Neuronal stem cell (in vitro differentiated cells): ENCODE results near the gene SNRNP48.

Experiments used
- DNase-seq: peaks from one replicate; pipeline ENCODE4 v3.0.0-alpha.2; 2013; ENCODE audit warnings: low spot score
- H2AFZ ChIP-seq: one replicate; pipeline ENCODE4 v1.6.1; 2013; ENCODE audit warnings: mild to moderate bottlenecking, low read length, inconsistent platforms
- H2AK5ac ChIP-seq: 2 replicates; pipeline ENCODE4 v1.6.1; 2013; ENCODE audit warnings: low read depth, mild to moderate bottlenecking, inconsistent platforms, low read length, moderate library complexity, mixed read lengths
- H2BK120ac ChIP-seq: 2 replicates; pipeline ENCODE4 v1.6.1; 2013; ENCODE audit warnings: low read depth, mild to moderate bottlenecking, inconsistent platforms, low read length, moderate library complexity, mixed read lengths
- H2BK12ac ChIP-seq: one replicate; pipeline ENCODE4 v1.6.1; 2013; ENCODE audit warnings: low read length, inconsistent platforms
- H2BK15ac ChIP-seq: 2 replicates; pipeline ENCODE4 v1.6.1; 2013; ENCODE audit warnings: mild to moderate bottlenecking, low read length, inconsistent platforms, mixed read lengths
- H2BK5ac ChIP-seq: one replicate; pipeline ENCODE4 v1.6.1; 2013; ENCODE audit warnings: inconsistent platforms, mild to moderate bottlenecking, low read length, moderate library complexity
- H3K14ac ChIP-seq: one replicate; pipeline ENCODE4 v1.6.1; 2013; ENCODE audit warnings: low read length, inconsistent platforms
- H3K18ac ChIP-seq: 2 replicates; pipeline ENCODE4 v1.6.1; 2013; ENCODE audit warnings: low read length, inconsistent platforms
- H3K23ac ChIP-seq: 2 replicates; pipeline ENCODE4 v1.6.1; 2013; ENCODE audit warnings: low read depth, mild to moderate bottlenecking, mixed read lengths, low read length, inconsistent platforms; ENCODE audit not compliant: poor library complexity
- H3K27ac ChIP-seq: replicated peaks from 3 replicates; pipeline ENCODE4 v1.5.1; 2013; ENCODE audit warnings: low read length, inconsistent platforms
- H3K27me3 ChIP-seq, 3 experiments: 2 replicates each; pipeline ENCODE4 v1.6.1; 2013; ENCODE audit warnings: low read length in 3 of 3, mild to moderate bottlenecking in 2 of 3, inconsistent platforms in 1 of 3, low read depth in 1 of 3, mixed read lengths in 1 of 3, moderate library complexity in 1 of 3; ENCODE audit not compliant: control insufficient read depth in 3 of 3, insufficient read depth in 3 of 3
- H3K36me3 ChIP-seq, 2 donors: replicated peaks in 1 of 2; 2 replicates each; pipeline ENCODE4 v1.6.1; 2013; ENCODE audit warnings: low read length in 2 of 2; ENCODE audit not compliant: control insufficient read depth in 2 of 2, insufficient read depth in 2 of 2
- H3K4ac ChIP-seq: 2 replicates; pipeline ENCODE4 v1.6.1; 2013; ENCODE audit warnings: inconsistent platforms, mild to moderate bottlenecking, low read length, moderate library complexity
- H3K4me1 ChIP-seq, 2 donors: 1 replicate in 1 of 2; 2 replicates in 1 of 2; pipeline ENCODE4 v1.6.1; 2013; ENCODE audit warnings: low read length in 2 of 2, low read depth in 1 of 2; ENCODE audit not compliant: control insufficient read depth in 2 of 2, insufficient read depth in 1 of 2
- H3K4me2 ChIP-seq: one replicate; pipeline ENCODE4 v1.6.1; 2013; ENCODE audit warnings: mild to moderate bottlenecking, low read length, inconsistent platforms; ENCODE audit not compliant: insufficient read depth, poor library complexity, severe bottlenecking
- H3K4me3 ChIP-seq, 2 donors: 2 replicates each; pipeline ENCODE4 v1.5.1; 2013; ENCODE audit warnings: low read length in 2 of 2, mild to moderate bottlenecking in 2 of 2, inconsistent platforms in 1 of 2, moderate library complexity in 1 of 2
- H3K79me1 ChIP-seq: one replicate; pipeline ENCODE4 v1.6.1; 2013; ENCODE audit warnings: low read depth, mild to moderate bottlenecking, inconsistent platforms, low read length, moderate library complexity
- H3K9ac ChIP-seq: one replicate; pipeline ENCODE4 v1.6.1; 2013; ENCODE audit warnings: mild to moderate bottlenecking, low read depth, low read length, inconsistent platforms; ENCODE audit not compliant: poor library complexity
- H3K9me3 ChIP-seq, 2 donors: replicated peaks in 1 of 2; 2 replicates each; pipeline versions ENCODE3 to v1.6.1; 2013; ENCODE audit warnings: low read length in 2 of 2, mild to moderate bottlenecking in 2 of 2, inconsistent platforms in 1 of 2, low read depth in 1 of 2, mixed read lengths in 1 of 2, moderate library complexity in 1 of 2; ENCODE audit not compliant: control insufficient read depth in 2 of 2, insufficient read depth in 1 of 2
- H4K8ac ChIP-seq: one replicate; pipeline ENCODE4 v1.6.1; 2013; ENCODE audit warnings: low read depth, mild to moderate bottlenecking, inconsistent platforms, low read length, moderate library complexity
- H4K91ac ChIP-seq: one replicate; pipeline ENCODE4 v1.6.1; 2013; ENCODE audit warnings: low read length, low read depth, mild to moderate bottlenecking, inconsistent platforms; ENCODE audit not compliant: poor library complexity
- WGBS, 2 donors: extraction: QIAGEN DNeasy Blood & Tissue Kit; methylation state at CpG; one replicate each; pipeline ENCODE4 v1.1.7; 2013; ENCODE audit warnings: missing lambda C conversion rate in 2 of 2, mixed read lengths in 1 of 2; ENCODE audit not compliant: insufficient read length in 2 of 2, insufficient replicate concordance in 1 of 2; ENCODE audit errors: extremely low coverage in 2 of 2; 5-methylcytosine and 5-hydroxymethylcytosine counted together

Gene SNRNP48

DNA sequence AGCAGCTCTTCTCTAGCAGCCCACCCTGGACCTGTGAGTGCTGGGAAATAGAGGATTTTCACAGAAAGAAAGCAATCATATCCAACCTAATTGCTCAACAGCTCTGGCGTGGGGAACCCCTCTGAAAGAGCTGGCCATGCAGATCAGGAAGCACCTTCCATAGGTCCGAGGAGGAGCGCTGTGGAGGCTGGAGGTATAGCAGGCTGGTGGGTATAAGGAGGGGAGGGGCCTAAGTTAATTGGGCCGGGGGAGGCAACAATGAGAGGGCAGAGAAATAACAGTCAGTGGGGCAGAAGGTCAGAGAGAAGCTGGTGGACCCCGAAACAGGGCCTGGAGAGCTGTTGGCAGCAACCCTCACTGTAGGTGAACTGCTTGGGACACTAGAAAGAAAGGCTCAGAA lies 40.8 kb downstream of the SNRNP48 start:
- no peak for DNase-seq
- H3K23ac ChIP-seq: no peak overlapping the region
- no peak overlapping the region for H4K8ac ChIP-seq
- no peak overlapping the region for H3K4me3 ChIP-seq
- H4K91ac ChIP-seq: no peak overlapping the region
- H2BK5ac ChIP-seq: no peak overlapping the region
- no peak overlapping the region for H3K14ac ChIP-seq
- peaks cover 0 to 69% (median 0%) of the 10 kb centered on the region in 3 experiments for H3K27me3 ChIP-seq
- H3K9ac ChIP-seq: no peak overlapping the region
- H2AK5ac ChIP-seq: no peak overlapping the region
- H3K79me1 ChIP-seq: no peaks in the 10 kb centered on the region
- no peaks in the 10 kb centered on the region for H3K36me3 ChIP-seq
- H3K18ac ChIP-seq: no peak overlapping the region
- no peak overlapping the region for H3K27ac ChIP-seq
- H3K4ac ChIP-seq: no peak overlapping the region
- peak overlapping the region; percentile 34 for H2BK12ac ChIP-seq
- no peak overlapping the region for H3K4me2 ChIP-seq
- peaks cover 0 to 4% of the 10 kb centered on the region in 2 donors for H3K4me1 ChIP-seq
- H2BK120ac ChIP-seq: no peak overlapping the region
- no peak overlapping the region for H2AFZ ChIP-seq
- H3K9me3 ChIP-seq: peaks cover 3 to 11% of the 10 kb centered on the region in 2 donors
- WGBS, 2 donors: no CpG with 5 or more reads among the region's 5 CpGs
- H2BK15ac ChIP-seq: no peak overlapping the region

GRCh38 chr6:7631466-7631865 lies 41.5 kb downstream of the SNRNP48 start:
- Histone ChIP-seq H4K8ac (no peak overlapping the region), H3K27me3 (peaks cover 0 to 68% (median 0%) of the 10 kb centered on the region in 3 experiments), H3K23ac (no peak overlapping the region), H3K79me1 (no peaks in the 10 kb centered on the region), H4K91ac (no peak overlapping the region), H2BK5ac (no peak overlapping the region), H3K9ac (no peak overlapping the region), H3K27ac (no peak overlapping the region), H2AK5ac (no peak overlapping the region), H3K14ac (no peak overlapping the region), H3K18ac (no peak overlapping the region), H3K4me3 (no peak overlapping the region), H3K36me3 (no peaks in the 10 kb centered on the region), H2BK15ac (no peak overlapping the region), H2AFZ (no peak overlapping the region), H2BK120ac (no peak overlapping the region), H3K4me2 (no peak overlapping the region), H2BK12ac (no peak overlapping the region), H3K9me3 (peaks cover 3 to 11% of the 10 kb centered on the region in 2 donors), H3K4me1 (peaks cover 0 to 4% of the 10 kb centered on the region in 2 donors), H3K4ac (no peak overlapping the region)
- no peak for DNase-seq
- no CpG with 5 or more reads among the region's 5 CpGs for WGBS, 2 donors

- no peak for DNase-seq
- H2BK5ac ChIP-seq: no peak overlapping the region
- WGBS, 2 donors: no CpG with 5 or more reads among the region's 9 CpGs
- H4K91ac ChIP-seq: no peak overlapping the region
- no peak overlapping the region for H3K4ac ChIP-seq
- H3K14ac ChIP-seq: no peak overlapping the region
- H3K9ac ChIP-seq: no peak overlapping the region
- no peak overlapping the region for H2AFZ ChIP-seq
- no peak overlapping the region for H3K4me2 ChIP-seq
- H3K18ac ChIP-seq: no peak overlapping the region
- H3K27ac ChIP-seq: no peak overlapping the region
- no peak overlapping the region for H2BK120ac ChIP-seq
- H2AK5ac ChIP-seq: no peak overlapping the region
- no peaks in the 10 kb centered on the region for H3K36me3 ChIP-seq
- no peak overlapping the region for H2BK12ac ChIP-seq
- no peak overlapping the region for H3K4me3 ChIP-seq
- H4K8ac ChIP-seq: no peak overlapping the region
- peaks cover 0 to 4% of the 10 kb centered on the region in 2 donors for H3K4me1 ChIP-seq
- peaks cover 0 to 60% (median 0%) of the 10 kb centered on the region in 3 experiments for H3K27me3 ChIP-seq
- H3K23ac ChIP-seq: no peak overlapping the region
- H3K9me3 ChIP-seq: peaks cover 2 to 6% of the 10 kb centered on the region in 2 donors
- no peaks in the 10 kb centered on the region for H3K79me1 ChIP-seq
- H2BK15ac ChIP-seq: no peak overlapping the region
Observed at GRCh38 chr6:7632501-7633290, 42.7 kb downstream of the SNRNP48 start.

DNA sequence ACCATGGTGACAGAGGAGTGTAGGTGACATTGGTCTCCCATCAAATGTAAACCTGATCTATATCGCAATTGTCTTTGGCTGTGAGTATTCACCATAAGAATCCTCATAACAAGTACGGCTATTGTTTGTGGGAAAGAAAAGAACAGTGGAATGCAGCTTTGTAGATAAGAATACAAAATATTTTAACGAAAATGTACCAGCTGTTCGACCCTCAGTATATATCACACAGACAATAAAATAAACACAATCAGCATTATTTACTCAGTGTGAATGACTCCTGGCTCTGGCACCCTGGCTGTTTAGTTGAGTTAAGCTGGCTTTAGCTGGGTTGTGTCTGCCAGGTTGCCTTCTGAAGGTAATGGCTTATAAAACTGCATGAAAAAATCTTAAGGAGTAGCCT lies 43.4 kb downstream of the SNRNP48 start:
- Histone ChIP-seq H4K8ac (no peak overlapping the region), H3K9ac (no peak overlapping the region), H2BK5ac (no peak overlapping the region), H3K36me3 (no peaks in the 10 kb centered on the region), H3K4ac (no peak overlapping the region), H3K79me1 (no peaks in the 10 kb centered on the region), H3K27ac (no peak overlapping the region), H3K4me1 (peaks cover 0 to 4% of the 10 kb centered on the region in 2 donors), H3K23ac (no peak overlapping the region), H2BK15ac (no peak overlapping the region), H3K4me3 (no peak overlapping the region), H4K91ac (no peak overlapping the region), H3K4me2 (no peak overlapping the region), H2BK12ac (no peak overlapping the region), H3K27me3 (peaks cover 0 to 57% (median 0%) of the 10 kb centered on the region in 3 experiments), H2BK120ac (no peak overlapping the region), H3K18ac (no peak overlapping the region), H3K14ac (no peak overlapping the region), H3K9me3 (peaks cover 2 to 5% of the 10 kb centered on the region in 2 donors), H2AFZ (no peak overlapping the region), H2AK5ac (no peak overlapping the region)
- no CpG with 5 or more reads among the region's 4 CpGs for WGBS, 2 donors
- DNase-seq: no peak
